HepG2 (cell line): ENCODE results near the gene VTI1B. TPM values are rescaled to one million over a fixed set of nuclear protein-coding genes. Genes with fewer than 3 reads are reported as not detected.

Experiments used
- ARID4A ChIP-seq: sonication (generic); formaldehyde crosslinking; IDR thresholded peaks from 2 replicates; pipeline ENCODE4 v1.5.0; 2020; ENCODE audit warnings: mild to moderate bottlenecking, missing genetic modification reagents, borderline replicate concordance
- ATF5 ChIP-seq: sonication (generic); formaldehyde crosslinking; IDR thresholded peaks from 2 replicates; pipeline ENCODE4 v1.4.0; 2020; ENCODE audit warnings: mild to moderate bottlenecking, low read depth, missing genetic modification reagents
- CHD2 ChIP-seq: IDR thresholded peaks from 2 replicates; pipeline ENCODE4 v1.6.1; 2011; ENCODE audit warnings: low read depth, low read length, improper control_type of control experiment
- CTCF ChIP-seq: sonication (generic); formaldehyde crosslinking; IDR thresholded peaks from 2 replicates; pipeline ENCODE4 v1.5.0; 2020; ENCODE audit warnings: mild to moderate bottlenecking, missing genetic modification reagents, moderate library complexity
- E2F5 ChIP-seq: sonication (generic); formaldehyde crosslinking; conservative IDR thresholded peaks from 2 replicates; pipeline ENCODE4 v1.4.0; 2020; ENCODE audit warnings: missing genetic modification reagents
- HDAC6 ChIP-seq: fragments of 200-600 bp; sonication (generic); IDR thresholded peaks from 2 replicates; pipeline ENCODE4 v1.7.0; 2017; ENCODE audit warnings: mild to moderate bottlenecking, antibody characterized with exemption, low read length, low read depth
- HIC2 ChIP-seq: sonication (generic); formaldehyde crosslinking; IDR thresholded peaks from 2 replicates; pipeline ENCODE4 v1.9.0; 2022; ENCODE audit warnings: low read depth, missing genetic modification reagents
- HINFP ChIP-seq: sonication (generic); formaldehyde crosslinking; IDR thresholded peaks from 2 replicates; pipeline ENCODE4 v1.4.0; 2020; ENCODE audit warnings: low read depth, mild to moderate bottlenecking, missing genetic modification reagents
- HMG20A ChIP-seq: IDR thresholded peaks from 2 replicates; pipeline ENCODE4 v1.6.1; 2016; ENCODE audit warnings: borderline replicate concordance
- LCORL ChIP-seq, 2 experiments: fragments of 450-650 bp in 1 of 2; sonication (generic) in 1 of 2; formaldehyde crosslinking in 1 of 2; IDR thresholded peaks; 2 replicates each; pipeline versions ENCODE4 v1.5.0 to v1.6.1; 2017 to 2020; ENCODE audit warnings: antibody characterized with exemption in 1 of 2, missing genetic modification reagents in 1 of 2
- MIER2 ChIP-seq: IDR thresholded peaks from 2 replicates; pipeline ENCODE4 v1.6.1; 2016; ENCODE audit warnings: missing biosample characterization, missing genetic modification reagents
- SPEN ChIP-seq: sonication (generic); formaldehyde crosslinking; IDR thresholded peaks from 2 replicates; pipeline ENCODE4 v1.5.1; 2020; ENCODE audit warnings: low read depth, mild to moderate bottlenecking, missing genetic modification reagents
- ZBTB20 ChIP-seq: sonication (generic); formaldehyde crosslinking; IDR thresholded peaks from 2 replicates; pipeline ENCODE4 v1.8.1; 2023; ENCODE audit warnings: missing genetic modification reagents, low read depth, mild to moderate bottlenecking, borderline replicate concordance
- ZNF263 ChIP-seq: sonication (generic); formaldehyde crosslinking; IDR thresholded peaks from 2 replicates; pipeline ENCODE4 v1.4.0; 2020; ENCODE audit warnings: missing genetic modification reagents
- ZNF331 ChIP-seq: sonication (generic); formaldehyde crosslinking; IDR thresholded peaks from 2 replicates; pipeline ENCODE4 v1.4.0; 2020; ENCODE audit warnings: missing genetic modification reagents
- ZNF343 ChIP-seq: sonication (generic); formaldehyde crosslinking; IDR thresholded peaks from 2 replicates; pipeline ENCODE4 v1.4.0; 2020; ENCODE audit warnings: mild to moderate bottlenecking, missing genetic modification reagents
- ZNF674 ChIP-seq: sonication (generic); formaldehyde crosslinking; IDR thresholded peaks from 2 replicates; pipeline ENCODE4 v1.5.0; 2020; ENCODE audit warnings: low read depth, mild to moderate bottlenecking, missing genetic modification reagents
- ZNF781 ChIP-seq: sonication (generic); formaldehyde crosslinking; IDR thresholded peaks from 2 replicates; pipeline ENCODE4 v1.5.1; 2020; ENCODE audit warnings: borderline replicate concordance, mild to moderate bottlenecking, missing genetic modification reagents; ENCODE audit errors: not compliant biosample characterization
- polyA plus RNA-seq, 8 experiments: library from polyadenylated mRNA; depleted of rRNA in 3 of 8; stranded (reverse) in 7 of 8; unstranded in 1 of 8; fragments of >200 nt; fragmentation: Illumina TruSeq in 4 of 8; extraction: Trizol in 4 of 8; gene quantifications; 2 replicates each; pipeline versions ENCODE4 v1.2.1 to v1.2.3, GENCODE V29; 2011 to 2016; ENCODE audit warnings: low read depth in 4 of 8, missing spikeins in 1 of 8, mixed read lengths in 1 of 8; ENCODE audit not compliant: insufficient read depth in 1 of 8
- total RNA-seq, 5 experiments: library from RNA; depleted of rRNA; stranded (reverse); fragments of >200 nt; fragmentation: Illumina TruSeq; extraction: Trizol; gene quantifications; 2 replicates each; pipeline ENCODE4 v1.2.3, GENCODE V29; 2016; ENCODE audit warnings: low read depth in 1 of 5

The VTI1B gene
- total and polyA plus RNA-seq, 2 of the 13 experiments (the other 11 are each of a cell fraction or from before 2014, with no cell fraction given): 39.0 to 103 TPM

GRCh38 chr14:67694791-67695393 lies 20.5 kb upstream of the VTI1B start (continued):
- TF ChIP-seq ZNF331 (CRISPR knock-in tag) (peak; percentile 12; the same call in 1 of the 2 replicates), E2F5 (CRISPR knock-in tag) (no peak), LCORL (IDR thresholded peaks at IDR 0.05) (no peak), LCORL (CRISPR knock-in tag; IDR thresholded peaks at IDR 0.05) (no peak), CHD2 (0 out of 2 replicates have a peak, but pooled peaks have one; percentile 11), ARID4A (CRISPR knock-in tag) (peak; percentile 48), HINFP (CRISPR knock-in tag) (no peak), HIC2 (CRISPR knock-in tag) (no peak), ATF5 (CRISPR knock-in tag) (no peak), ZBTB20 (peak; percentile 38; the same call in 1 of the 2 replicates), ZNF781 (peak; percentile 53), HMG20A (CRISPR knock-in tag) (no peak), SPEN (CRISPR knock-in tag) (peak; percentile 78), ZNF263 (CRISPR knock-in tag) (peak; percentile 62), HDAC6 (no peak), ZNF674 (CRISPR knock-in tag) (no peak), ZNF343 (CRISPR knock-in tag) (no peak), CTCF (CRISPR knock-in tag) (no peak), MIER2 (CRISPR knock-in tag) (no peak)
